Spinal cord (tissue), 10 donors: ENCODE results near the gene SLC34A1. TPM values are rescaled to one million over a fixed set of nuclear protein-coding genes. Genes with fewer than 3 reads are reported as not detected.

Source experiments
- DNase-seq, 6 donors: peaks; one replicate each; pipeline versions ENCODE4 v3.0.0 to v3.0.0-alpha.2; 2013 to 2015; ENCODE audit warnings: low spot score in 6 of 6, low read depth in 4 of 6
- H3K27ac ChIP-seq: one replicate; pipeline ENCODE4 v1.5.1; 2013; ENCODE audit warnings: low read depth, low read length, control low read depth
- H3K27me3 ChIP-seq: one replicate; pipeline ENCODE4 v1.6.1; 2013; ENCODE audit warnings: low read length; ENCODE audit not compliant: control insufficient read depth, insufficient read depth
- H3K36me3 ChIP-seq: one replicate; pipeline ENCODE4 v1.6.1; 2013; ENCODE audit warnings: low read length; ENCODE audit not compliant: control insufficient read depth, insufficient read depth
- H3K4me1 ChIP-seq: one replicate; pipeline ENCODE4 v1.6.1; 2013; ENCODE audit warnings: low read length; ENCODE audit not compliant: control insufficient read depth, insufficient read depth
- H3K4me3 ChIP-seq: one replicate; pipeline ENCODE4 v1.5.1; 2013; ENCODE audit warnings: low read depth, low read length, control low read depth
- H3K9me3 ChIP-seq: one replicate; pipeline ENCODE4 v1.6.1; 2013; ENCODE audit warnings: low read length; ENCODE audit not compliant: control insufficient read depth, insufficient read depth
- WGBS: methylation state at CpG from one replicate; pipeline ENCODE4 v1.1.5; 2013; ENCODE audit warnings: missing lambda C conversion rate; ENCODE audit not compliant: insufficient coverage; 5-methylcytosine and 5-hydroxymethylcytosine counted together
- polyA plus RNA-seq, 2 donors: library from polyadenylated mRNA; unstranded; fragments of 120-200 nt; gene quantifications; one replicate each; pipeline ENCODE4 v1.2.1, GENCODE V29; 2013; ENCODE audit not compliant: insufficient read length in 2 of 2
- total RNA-seq, 2 donors: library from RNA; depleted of rRNA in 1 of 2; stranded (reverse); fragments of 120-200 nt in 1 of 2; fragments of >200 nt in 1 of 2; gene quantifications; one replicate each; pipeline versions ENCODE4 v1.2.3 to v1.2.4, GENCODE V29; 2013 to 2014
- donor health status: healthy.

SLC34A1 gene
- total and polyA plus RNA-seq, 4 donors = 0.68 to 1.2 TPM; not detected in 2

DNA sequence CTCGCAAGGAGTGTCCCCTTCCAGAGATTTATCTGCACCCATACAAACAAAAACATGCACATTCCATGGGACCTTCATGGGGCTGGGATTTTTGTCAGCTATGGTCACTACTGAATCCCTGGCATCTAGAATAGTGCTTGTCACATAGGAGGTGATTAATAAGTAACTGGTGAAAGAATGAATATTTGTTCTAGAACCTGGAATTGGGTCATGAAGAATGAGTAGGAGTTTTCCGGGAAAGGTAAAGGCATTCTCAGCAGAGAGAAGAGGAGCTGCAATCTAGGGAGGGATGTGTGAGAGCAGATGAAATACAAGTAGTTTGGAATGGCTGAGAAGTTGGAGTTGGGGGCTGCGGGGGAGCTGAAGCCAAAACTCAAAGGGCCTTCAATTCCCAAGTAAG lies 30.0 kb upstream of the SLC34A1 start:
- Histone ChIP-seq H3K27me3 (peaks cover 12% of the 10 kb centered on the region), H3K36me3 (peaks cover 5% of the 10 kb centered on the region), H3K27ac (no peak overlapping the region), H3K9me3 (no peaks in the 10 kb centered on the region), H3K4me3 (no peak overlapping the region), H3K4me1 (peaks cover 21% of the 10 kb centered on the region)
- DNase-seq = no peak
- 77% methylated on average over 2 of the region's 3 CpGs for WGBS

DNA sequence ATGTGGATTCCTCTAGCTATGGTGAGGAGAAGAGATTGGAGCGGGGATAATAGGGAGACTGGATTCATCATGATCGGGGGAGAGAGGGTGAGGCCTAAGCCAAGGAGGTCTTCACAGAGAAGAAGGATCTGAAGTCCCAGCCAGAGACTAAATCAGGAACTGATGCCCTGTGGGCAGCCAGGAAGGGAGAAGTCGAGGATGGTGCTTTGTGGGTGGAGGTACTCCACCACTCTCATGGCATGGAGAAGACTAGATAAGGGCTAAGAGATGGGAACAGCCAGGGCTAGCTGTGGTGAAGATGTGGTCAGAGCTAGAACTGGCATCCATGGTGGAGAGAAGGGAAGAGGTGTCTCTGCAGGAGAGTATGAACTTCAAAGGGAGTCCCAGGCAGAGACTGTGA lies 29.5 kb upstream of the SLC34A1 start:
- no peaks in the 10 kb centered on the region for H3K9me3 ChIP-seq
- 89% methylated on average over 3 of the region's 3 CpGs for WGBS
- H3K27ac ChIP-seq = no peak overlapping the region
- H3K4me3 ChIP-seq = no peak overlapping the region
- no peak for DNase-seq
- peaks cover 20% of the 10 kb centered on the region for H3K4me1 ChIP-seq
- peaks cover 12% of the 10 kb centered on the region for H3K27me3 ChIP-seq
- peaks cover 5% of the 10 kb centered on the region for H3K36me3 ChIP-seq

DNA sequence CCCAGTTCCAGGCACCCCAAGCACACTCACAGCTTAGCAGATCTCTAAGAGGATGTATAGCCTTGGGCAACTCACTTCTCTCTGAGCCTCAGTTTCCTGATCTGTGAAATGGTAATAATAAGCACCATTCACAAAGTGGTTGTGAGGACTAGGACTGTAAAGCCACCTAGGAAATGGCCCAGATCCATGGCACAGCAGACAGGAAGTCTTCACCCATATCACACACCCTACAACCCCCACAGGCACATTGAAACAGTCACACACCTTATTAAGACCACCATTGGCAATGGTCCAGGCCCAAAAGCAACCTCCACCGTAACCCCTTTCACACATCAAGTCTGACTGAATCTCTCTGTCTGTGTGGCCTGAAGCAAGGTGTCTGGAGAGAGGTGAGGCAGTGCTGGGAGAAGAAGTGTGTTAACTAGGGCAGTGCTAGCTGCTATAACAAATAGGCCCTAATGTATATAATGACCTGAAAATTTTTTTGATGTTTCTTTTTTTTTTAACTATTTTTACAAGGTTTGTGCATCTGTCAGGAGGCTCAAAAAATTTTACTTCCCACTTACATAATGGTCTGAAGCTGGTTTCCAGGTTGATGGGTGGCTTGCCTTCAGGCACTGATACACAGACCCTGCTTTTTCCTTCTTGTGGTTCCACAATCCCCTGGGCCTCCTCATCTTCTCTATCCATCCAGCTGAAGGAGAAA lies 28.9 kb upstream of the SLC34A1 start:
- Histone ChIP-seq H3K4me1 (peaks cover 14% of the 10 kb centered on the region), H3K9me3 (no peaks in the 10 kb centered on the region), H3K36me3 (no peaks in the 10 kb centered on the region), H3K4me3 (no peak overlapping the region), H3K27ac (no peak overlapping the region), H3K27me3 (peaks cover 12% of the 10 kb centered on the region)
- WGBS = no CpG with 5 or more reads among the region's 1 CpG
- no peak for DNase-seq

DNA sequence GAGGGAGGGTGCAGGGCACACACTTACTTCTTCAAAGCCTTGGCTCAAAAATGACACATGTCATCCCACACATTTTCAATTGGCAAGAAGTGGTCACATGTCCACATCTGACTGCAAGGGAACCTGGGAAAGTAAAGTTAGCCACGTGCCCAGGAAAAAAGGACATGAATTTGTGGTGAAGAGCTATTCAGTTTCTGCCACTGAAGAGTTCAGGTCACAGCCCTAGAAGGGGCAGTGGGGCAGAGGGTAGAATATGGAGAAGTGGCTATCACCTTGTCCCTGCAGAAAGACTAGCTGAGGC lies 28.4 kb upstream of the SLC34A1 start:
- 21% methylated on average over 1 of the region's 1 CpG for WGBS
- H3K27me3 ChIP-seq = peaks cover 12% of the 10 kb centered on the region
- H3K4me3 ChIP-seq = no peak overlapping the region
- peaks cover 9% of the 10 kb centered on the region for H3K4me1 ChIP-seq
- no peak overlapping the region for H3K27ac ChIP-seq
- H3K9me3 ChIP-seq = no peaks in the 10 kb centered on the region
- DNase-seq = no peak
- H3K36me3 ChIP-seq = no peaks in the 10 kb centered on the region

DNA sequence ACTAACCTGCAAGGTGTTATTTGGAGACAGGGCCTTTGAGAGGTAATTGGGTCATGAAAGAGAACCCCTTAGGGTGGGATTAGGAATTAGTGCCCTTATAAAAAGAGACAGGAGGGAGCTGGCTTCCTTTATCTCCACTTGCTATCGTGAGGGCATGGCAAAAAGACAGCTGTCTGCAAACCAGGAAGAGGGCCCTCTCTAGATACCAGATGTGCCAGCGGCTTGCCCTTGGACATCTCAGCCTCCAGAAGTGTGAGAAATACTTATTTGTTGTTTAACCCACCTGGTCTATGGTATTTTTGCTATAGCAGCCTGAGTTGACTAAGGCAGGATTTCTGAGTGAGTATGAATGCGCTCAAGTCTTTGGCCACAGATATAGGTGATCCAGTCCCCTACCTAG lies 27.5 kb upstream of the SLC34A1 start:
- Histone ChIP-seq H3K36me3 (no peaks in the 10 kb centered on the region), H3K4me1 (peaks cover 6% of the 10 kb centered on the region), H3K4me3 (no peak overlapping the region), H3K27ac (no peak overlapping the region), H3K27me3 (peaks cover 12% of the 10 kb centered on the region), H3K9me3 (no peaks in the 10 kb centered on the region)
- no peak for DNase-seq
- 93% methylated on average over 2 of the region's 3 CpGs for WGBS

DNA sequence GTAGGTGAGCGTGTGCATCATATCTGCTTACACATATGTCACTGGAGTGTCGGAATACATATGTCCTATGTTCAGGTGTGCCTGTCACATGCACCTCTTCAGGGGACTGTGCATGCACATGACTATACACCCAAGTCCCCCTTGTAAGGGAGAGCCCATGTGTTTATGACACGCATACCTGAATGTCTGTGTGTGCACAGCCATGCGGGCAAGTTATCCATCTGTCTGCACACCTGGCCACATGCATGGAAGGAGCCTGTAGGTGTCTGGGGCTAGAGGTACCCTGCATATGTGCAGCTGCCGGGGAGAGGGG lies 27.1 kb upstream of the SLC34A1 start:
- H3K9me3 ChIP-seq = no peaks in the 10 kb centered on the region
- no peaks in the 10 kb centered on the region for H3K36me3 ChIP-seq
- H3K27ac ChIP-seq = no peak overlapping the region
- WGBS = 90% methylated on average over 5 of the region's 5 CpGs
- H3K27me3 ChIP-seq = peaks cover 12% of the 10 kb centered on the region
- no peak for DNase-seq
- H3K4me3 ChIP-seq = no peak overlapping the region
- peaks cover 3% of the 10 kb centered on the region for H3K4me1 ChIP-seq

DNA sequence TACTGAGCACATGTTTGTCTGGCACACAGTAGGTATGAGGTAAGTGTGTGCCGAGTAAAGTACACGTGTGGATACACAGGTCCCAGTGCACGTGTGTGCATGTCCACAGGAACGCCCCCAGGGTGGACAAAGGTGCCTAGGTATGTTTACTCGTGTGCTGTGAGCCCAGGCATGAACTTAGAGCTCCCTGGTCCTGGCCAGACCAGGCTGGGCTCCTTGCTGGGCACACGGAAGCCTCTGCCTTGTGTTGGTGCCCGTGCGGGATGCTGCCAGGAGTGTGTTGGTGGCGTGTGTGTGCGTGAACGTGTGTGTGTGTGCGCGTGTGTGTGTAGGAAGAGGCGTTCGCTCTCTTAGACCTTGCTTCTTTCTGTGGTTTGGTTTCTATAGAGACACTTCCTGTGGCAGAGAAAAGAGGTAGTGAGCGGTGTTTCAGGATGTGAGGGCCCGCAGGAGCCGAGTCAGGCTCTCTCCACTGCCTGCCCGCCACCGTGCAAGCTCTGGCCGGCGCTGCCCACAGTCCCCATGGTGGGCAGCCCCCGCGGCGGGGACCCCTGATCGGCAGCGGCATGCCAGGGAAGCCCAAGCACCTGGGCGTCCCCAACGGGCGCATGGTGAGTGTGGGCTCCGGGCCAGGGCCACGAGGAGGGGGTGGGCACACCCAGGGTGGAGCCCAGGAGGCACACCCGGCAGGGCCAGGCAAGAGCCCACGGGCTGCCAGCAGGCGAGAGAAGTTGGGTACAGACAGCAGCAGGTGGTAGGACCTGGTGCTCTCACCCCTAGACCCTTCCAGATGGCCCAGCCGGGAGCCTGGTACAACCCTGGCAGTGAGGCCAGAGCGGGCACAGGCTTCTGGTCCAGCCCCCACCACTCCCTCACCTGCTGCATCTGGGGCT lies 26.5 kb upstream of the SLC34A1 start, which contains the start of gene RGS14:
RGS14 (plus strand) TSS at position 466 of the 893 bp plus-strand sequence; CDS start at position 567, 101 bp downstream.
- H3K27ac ChIP-seq = no peak within 1 kb of the TSS
- no peaks in the 10 kb centered on the region for H3K36me3 ChIP-seq
- no peak for DNase-seq
- 71% methylated on average over 28 of the region's 37 CpGs for WGBS
- H3K9me3 ChIP-seq = no peaks in the 10 kb centered on the region
- peaks cover 12% of the 10 kb centered on the region for H3K27me3 ChIP-seq
- peaks cover 2% of the 10 kb centered on the region for H3K4me1 ChIP-seq
- H3K4me3 ChIP-seq = no peak within 1 kb of the TSS

DNA sequence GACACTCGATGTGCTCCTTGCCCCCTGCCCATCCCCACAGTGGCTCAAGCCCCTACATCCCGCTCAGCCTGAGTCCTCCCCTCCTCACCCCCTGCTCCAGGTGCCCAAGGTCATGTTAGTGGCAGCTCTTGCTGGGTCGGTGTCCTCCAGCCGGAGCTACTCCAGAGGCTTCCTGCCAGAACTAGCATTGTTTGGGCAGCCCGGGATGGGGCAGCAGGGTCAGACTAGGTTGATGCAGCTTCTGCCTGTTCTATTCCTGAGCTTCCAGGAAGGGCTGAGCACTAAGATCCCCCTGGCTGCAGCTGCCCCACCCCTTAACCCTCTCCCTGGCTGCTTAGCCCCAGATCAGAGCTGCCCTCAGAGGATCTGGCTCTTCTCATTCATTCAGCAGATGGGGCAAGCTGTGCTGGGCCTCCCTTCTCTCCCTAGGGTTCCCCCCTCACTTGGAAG lies 25.8 kb upstream of the SLC34A1 start:
- Histone ChIP-seq H3K4me3 (no peak overlapping the region), H3K27me3 (peaks cover 15% of the 10 kb centered on the region), H3K4me1 (peaks cover 9% of the 10 kb centered on the region), H3K9me3 (no peaks in the 10 kb centered on the region), H3K36me3 (no peaks in the 10 kb centered on the region), H3K27ac (no peak overlapping the region)
- 68% methylated on average over 5 of the region's 5 CpGs for WGBS
- no peak for DNase-seq

DNA sequence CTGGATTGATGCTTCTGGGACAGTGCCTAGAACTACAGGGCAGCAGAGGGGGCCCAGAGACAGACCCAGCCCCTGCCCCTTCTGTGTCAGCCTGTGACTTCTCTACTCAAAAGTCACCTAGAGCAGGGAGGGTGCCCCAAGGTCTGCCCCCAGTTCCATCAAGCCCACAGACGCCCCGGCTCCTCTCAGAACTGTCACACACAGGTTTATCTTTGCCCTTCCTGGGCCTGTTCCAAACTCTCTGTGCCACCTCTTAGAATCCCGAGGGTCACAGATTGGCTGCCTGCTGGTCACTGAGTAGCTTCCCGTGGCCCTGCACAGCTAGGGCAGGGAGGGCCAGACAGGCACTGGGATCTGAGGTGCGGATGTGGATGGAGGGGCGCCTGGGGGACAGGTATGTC lies 24.8 kb upstream of the SLC34A1 start:
- Histone ChIP-seq H3K27me3 (peaks cover 23% of the 10 kb centered on the region), H3K4me3 (no peak overlapping the region), H3K36me3 (no peaks in the 10 kb centered on the region), H3K4me1 (peaks cover 10% of the 10 kb centered on the region), H3K9me3 (no peaks in the 10 kb centered on the region), H3K27ac (no peak overlapping the region)
- WGBS = 83% methylated on average over 5 of the region's 6 CpGs
- no peak for DNase-seq

DNA sequence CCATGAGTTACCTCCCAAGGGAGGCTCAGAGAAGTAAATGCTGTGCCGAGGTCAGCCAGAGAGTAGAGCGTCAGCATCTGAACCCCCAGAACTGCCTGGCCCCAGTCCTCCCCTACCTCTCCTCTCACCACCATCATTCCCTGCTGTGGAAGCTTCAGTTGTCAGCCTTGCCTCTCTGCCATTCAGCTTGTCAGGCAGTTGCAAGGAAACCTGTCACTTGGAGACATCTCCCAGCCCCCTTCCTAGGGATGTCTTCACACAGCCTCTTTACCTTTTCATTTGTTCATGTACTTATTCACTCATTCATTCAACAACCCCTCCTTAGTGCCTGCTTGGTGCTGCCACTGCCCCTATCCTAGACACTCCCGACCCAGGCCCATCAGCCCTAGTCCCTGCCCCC lies 24.4 kb upstream of the SLC34A1 start:
- no peaks in the 10 kb centered on the region for H3K9me3 ChIP-seq
- H3K27me3 ChIP-seq = peaks cover 26% of the 10 kb centered on the region
- peaks cover 10% of the 10 kb centered on the region for H3K4me1 ChIP-seq
- 77% methylated on average over 3 of the region's 3 CpGs for WGBS
- no peak overlapping the region for H3K27ac ChIP-seq
- H3K36me3 ChIP-seq = no peaks in the 10 kb centered on the region
- H3K4me3 ChIP-seq = no peak overlapping the region
- DNase-seq = no peak
